Activated gamma-delta T cell treated with Interleukin-2 at 50 U/mL for 16 hours (primary cell): Measurements from ENCODE around the gene SLC16A3.
A peak's percentile ranks its signal among the peaks of the same experiment; 100 is the strongest.

Source experiments
- DNase-seq: peaks from one replicate; pipeline ENCODE4 v3.0.0-alpha.2; 2020

SLC16A3 gene

DNA sequence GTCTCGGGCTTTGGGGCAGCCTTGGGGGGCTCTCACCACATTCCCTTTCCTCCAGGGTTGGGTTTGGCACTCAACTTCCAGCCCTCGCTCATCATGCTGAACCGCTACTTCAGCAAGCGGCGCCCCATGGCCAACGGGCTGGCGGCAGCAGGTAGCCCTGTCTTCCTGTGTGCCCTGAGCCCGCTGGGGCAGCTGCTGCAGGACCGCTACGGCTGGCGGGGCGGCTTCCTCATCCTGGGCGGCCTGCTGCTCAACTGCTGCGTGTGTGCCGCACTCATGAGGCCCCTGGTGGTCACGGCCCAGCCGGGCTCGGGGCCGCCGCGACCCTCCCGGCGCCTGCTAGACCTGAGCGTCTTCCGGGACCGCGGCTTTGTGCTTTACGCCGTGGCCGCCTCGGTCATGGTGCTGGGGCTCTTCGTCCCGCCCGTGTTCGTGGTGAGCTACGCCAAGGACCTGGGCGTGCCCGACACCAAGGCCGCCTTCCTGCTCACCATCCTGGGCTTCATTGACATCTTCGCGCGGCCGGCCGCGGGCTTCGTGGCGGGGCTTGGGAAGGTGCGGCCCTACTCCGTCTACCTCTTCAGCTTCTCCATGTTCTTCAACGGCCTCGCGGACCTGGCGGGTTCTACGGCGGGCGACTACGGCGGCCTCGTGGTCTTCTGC, 8.4 kb downstream of the SLC16A3 start:
- DNase-seq: no peak

DNA sequence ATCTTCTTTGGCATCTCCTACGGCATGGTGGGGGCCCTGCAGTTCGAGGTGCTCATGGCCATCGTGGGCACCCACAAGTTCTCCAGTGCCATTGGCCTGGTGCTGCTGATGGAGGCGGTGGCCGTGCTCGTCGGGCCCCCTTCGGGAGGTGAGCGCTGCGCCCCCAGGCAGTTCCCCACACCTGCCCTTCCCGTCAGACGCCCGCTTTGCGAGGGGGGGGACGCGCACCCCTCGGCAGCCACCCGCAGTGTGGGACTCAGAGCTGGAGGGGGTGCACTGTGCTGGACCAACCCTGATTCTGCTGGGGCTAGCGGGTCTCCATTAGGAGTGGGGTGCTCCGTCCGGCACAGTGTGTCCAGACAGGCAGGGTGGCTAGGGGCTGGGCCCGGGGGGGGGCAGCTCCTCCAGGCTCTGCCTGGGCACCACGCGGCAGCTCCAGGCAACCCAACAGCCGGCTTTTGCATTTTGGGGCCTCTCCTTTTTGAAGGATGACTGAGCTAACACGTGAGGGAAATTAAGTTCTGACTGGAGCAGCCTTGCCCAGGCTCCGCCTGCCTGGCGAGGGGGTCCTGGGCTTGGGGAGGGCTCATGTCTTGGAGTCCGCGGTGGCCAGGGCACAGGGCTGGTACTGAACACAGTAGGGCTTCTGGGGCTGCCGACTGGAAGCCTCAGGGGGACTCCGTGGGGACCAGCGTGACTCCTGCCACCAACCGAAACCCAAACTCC, 9.1 kb downstream of the SLC16A3 start:
- no peak for DNase-seq

DNA sequence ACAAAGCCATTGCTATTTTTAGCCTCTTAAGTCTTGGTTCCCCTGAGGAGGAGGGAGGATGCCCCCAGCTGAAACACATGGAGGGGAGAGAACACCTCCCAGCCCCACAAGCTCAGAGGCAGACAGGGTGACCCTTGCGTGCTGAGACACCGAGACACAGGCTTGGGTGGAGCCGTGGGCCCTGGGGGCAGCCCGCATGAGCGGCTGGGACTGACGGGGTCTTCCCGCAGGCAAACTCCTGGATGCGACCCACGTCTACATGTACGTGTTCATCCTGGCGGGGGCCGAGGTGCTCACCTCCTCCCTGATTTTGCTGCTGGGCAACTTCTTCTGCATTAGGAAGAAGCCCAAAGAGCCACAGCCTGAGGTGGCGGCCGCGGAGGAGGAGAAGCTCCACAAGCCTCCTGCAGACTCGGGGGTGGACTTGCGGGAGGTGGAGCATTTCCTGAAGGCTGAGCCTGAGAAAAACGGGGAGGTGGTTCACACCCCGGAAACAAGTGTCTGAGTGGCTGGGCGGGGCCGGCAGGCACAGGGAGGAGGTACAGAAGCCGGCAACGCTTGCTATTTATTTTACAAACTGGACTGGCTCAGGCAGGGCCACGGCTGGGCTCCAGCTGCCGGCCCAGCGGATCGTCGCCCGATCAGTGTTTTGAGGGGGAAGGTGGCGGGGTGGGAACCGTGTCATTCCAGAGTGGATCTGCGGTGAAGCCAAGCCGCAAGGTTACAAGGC, 9.8 kb downstream of the SLC16A3 start:
- DNase-seq: peak; percentile 63

DNA sequence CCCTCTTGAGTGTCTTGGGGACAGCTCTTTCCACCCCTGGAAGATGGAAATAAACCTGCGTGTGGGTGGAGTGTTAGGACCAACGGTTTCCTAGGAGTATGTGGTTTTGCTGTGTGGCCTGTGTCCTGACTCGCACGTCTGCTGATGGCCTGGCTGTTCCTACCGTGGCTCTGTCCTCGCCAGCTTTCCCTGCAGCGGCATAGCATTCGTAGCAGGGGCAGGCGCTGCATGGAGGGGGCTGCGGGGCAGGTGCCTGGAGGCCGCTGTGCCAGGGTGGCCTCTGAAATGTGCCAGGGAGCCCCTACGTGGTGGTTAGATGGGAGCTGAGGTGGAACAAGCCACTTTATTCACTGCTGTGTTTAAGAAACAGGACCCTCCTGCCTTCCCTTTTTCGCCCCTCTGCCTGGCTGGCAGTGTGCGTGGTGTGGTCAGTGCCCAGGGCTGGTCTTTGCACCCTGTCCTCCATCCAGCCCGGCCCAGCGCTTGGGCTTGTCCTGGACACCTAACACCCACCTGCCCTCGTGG, 10.6 kb downstream of the SLC16A3 start:
- DNase-seq: no peak

DNA sequence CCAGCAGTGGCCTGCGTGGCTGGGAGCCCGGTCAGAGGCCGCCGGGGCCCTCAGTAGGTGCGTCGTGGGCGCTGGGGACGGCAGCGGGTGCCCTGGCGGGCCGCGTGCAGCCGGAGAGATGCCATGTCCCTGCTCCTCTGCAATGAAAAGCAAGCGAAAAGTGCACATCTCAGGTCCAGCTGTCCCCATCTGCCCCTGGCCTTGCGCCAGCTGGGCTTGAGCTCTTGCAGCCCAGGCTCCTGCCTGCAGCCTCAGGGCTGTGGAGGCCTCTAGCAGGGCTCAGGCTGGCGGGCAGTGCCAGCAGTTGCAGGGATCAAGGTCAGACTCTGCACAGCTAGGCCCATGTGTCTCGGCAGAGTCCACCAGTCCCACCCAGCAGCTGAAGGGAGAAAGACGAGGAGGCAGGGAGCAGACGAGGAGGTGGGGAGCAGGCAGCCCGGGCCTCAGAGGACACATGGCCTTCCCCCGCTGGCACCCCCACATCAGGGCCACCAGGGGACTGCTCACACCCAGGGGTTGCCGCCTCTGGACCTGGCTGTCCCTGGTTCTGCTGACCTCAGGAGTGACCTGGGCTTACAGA, 11.2 kb downstream of the SLC16A3 start:
- DNase-seq: no peak

DNA sequence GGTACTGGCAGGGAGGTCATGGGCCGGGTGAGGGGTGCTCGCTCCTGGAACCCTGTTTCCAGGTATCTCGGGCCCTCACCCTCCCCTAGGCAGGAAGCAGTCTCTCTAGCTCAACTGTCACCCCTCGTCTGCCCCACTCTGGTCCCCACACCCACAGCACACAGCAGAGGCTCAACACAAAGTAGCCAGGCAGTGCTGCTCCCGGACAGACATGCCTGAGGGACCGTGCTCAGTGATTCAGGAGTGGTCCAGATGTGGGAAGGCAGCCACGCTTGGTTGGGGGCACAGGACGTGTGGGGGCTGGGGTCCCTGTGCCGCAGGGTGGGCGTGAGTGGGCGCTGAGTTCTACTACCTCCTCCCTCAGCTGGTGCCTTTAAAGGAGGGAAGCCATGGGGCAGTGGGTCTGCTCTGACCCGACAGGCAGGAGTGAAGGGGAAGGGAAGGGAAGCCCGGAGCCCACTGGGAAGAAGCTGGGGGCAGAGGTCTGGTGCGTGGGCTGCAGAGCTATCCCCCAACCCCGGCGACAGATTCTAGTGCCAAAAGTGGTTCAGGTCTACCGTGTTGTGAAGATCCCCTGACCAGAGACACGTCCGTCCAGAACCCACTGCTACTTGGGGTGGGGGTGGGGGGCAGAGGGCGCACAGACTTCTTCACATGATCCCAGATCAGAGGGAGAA, 11.8 kb downstream of the SLC16A3 start:
- no peak for DNase-seq

DNA sequence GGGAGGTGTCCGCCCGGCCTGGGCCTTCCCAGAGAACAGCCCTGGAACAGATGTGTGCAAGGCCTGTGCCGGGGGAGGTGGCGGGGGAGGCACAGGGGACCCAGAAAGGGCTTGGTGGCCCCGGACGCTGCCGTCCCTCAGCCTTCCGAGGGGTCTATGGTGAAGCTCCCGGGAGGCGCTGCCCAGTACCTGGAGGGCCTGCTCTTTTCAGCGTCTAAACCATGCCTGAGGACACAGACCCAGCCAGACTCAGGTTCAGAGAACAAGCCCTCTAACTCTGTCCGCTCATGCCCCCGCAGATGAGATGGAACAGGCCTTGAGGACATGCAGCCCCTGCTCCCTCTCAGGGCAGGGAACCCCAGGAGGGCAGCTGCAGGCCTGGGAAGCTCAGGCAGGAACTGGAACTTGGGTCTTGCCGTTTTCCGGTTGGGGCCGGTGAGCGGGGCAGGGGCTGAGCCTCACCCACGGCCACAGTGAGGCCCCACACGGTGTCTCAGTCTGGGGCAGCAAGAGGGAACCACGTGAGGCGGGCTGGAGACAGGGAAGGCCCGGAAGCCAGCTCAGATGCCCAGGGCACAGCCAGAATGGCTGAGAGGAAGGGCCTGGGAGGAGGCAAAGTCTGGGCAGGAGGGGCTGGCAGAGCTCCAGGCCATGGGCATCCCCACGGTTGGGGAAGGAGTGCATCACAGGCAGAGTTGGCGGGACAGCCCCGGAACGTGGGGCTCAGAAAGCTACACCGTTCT, 12.5 kb downstream of the SLC16A3 start:
- no peak for DNase-seq

DNA sequence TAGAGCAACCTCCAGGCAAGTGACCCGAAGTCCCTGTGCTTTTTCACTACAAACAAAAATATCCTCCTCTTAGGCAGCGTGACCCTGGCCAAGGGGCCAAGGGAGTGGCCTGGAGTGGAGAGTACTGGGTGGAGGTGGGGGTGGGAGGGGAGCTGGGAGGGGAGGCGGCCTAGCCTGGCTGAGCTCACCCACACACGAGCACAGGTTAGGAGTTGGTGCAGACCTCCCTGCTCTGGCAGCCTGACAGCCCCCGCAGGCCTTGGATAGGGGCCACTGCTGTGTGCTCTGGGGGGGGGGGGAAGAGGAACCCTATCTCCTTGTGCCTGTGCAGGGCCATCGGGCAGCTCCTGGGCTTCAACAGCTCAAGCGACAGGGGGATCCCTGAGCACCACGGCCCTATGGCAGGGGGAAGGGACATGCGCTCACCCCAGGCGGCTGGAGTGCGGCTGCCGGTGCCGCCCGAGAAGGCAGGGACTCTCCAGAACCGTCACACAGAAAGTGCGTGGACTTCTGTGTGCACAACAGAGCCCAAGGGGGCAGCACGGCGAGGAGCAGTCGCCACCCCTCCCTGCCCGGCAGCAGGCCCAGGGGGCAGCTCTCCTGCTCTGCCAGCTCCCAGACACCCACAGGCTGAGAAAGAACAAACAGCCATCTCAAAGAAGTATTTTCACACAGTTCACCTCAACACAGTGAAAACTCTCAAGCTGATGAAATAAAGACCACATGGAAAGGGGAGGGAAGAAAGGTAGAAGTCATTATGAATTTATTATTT, 13.3 kb downstream of the SLC16A3 start:
- no peak for DNase-seq

DNA sequence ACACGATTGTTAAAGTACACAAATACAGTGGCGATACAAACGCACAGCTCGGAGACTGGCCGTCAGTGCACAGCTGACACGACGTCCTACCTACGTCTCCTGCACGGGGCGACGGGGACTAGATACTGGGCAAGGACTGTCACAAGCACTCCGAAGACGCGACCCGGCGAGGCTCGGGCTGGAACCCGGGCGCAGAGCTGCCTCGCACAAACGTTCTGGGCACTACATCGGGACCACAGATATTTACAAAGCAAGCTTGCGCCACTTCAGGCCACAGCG, 13.8 kb downstream of the SLC16A3 start:
- DNase-seq: no peak

DNA sequence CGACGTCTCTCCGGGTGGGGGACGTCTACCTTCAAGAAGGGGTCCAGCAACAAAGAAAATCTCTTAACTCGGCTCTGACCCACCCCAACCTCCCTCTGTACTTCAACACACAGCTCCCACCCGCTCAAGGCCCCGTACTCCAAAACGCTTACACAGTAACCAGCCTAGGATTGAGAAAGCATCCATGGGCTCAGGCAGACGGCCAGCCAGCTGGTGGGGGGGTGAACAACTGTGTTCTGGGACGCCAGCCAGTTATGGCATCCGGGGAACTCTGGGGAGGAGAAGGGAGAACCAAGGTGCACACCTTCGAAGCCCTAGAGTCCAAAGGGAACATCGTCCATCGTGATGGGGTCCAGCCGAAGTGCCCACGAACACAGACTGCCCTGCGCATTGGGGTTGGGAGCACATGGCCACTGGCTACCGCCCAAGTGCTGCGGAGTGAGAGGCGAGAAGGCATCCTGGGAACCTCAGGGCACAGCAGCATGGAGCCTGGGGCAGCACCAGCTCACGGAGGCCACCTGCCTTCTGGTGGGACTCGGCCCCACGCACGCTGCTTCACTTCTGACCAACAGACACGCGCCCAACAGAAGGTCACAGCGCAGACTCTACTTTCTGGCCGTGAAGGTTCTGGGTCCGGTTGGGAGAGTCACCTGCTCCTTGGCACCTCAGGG, 14.3 kb downstream of the SLC16A3 start:
- no peak for DNase-seq

DNA sequence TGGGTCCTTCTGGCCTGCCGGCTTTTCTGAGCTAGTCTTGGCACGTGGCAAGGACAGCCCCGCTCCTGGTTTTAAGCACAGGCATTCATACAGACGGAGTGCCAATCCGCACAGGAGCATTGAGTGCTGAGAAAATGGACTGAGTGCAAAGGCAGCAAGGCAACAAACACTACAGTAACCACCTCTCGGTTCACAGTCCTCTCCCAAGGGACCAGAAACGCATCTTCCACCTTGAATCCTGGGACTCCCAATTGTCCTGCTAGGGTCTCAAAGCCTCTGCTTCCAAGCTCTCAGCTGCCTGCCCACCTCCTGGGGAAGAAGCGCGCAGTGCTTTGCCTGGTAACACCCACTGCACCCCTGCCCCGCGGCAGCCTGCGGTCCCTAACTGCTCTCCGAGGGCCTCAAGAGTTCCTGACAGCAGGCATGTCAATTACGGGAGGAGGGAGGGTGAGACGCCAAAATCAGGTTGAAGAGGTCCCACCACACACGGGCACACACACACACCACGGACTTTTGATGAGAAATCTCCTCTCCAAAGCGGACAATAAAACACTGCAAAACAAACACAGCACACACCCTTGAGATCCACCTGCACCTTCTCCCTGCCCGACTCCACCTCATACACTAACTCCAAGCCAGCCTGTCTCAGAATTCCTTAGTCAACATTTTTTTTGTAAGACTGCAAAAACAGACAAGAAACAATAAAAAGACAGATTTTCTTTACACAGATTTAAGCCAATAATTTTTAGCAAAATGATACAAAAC, 15.0 kb downstream of the SLC16A3 start:
- DNase-seq: no peak

DNA sequence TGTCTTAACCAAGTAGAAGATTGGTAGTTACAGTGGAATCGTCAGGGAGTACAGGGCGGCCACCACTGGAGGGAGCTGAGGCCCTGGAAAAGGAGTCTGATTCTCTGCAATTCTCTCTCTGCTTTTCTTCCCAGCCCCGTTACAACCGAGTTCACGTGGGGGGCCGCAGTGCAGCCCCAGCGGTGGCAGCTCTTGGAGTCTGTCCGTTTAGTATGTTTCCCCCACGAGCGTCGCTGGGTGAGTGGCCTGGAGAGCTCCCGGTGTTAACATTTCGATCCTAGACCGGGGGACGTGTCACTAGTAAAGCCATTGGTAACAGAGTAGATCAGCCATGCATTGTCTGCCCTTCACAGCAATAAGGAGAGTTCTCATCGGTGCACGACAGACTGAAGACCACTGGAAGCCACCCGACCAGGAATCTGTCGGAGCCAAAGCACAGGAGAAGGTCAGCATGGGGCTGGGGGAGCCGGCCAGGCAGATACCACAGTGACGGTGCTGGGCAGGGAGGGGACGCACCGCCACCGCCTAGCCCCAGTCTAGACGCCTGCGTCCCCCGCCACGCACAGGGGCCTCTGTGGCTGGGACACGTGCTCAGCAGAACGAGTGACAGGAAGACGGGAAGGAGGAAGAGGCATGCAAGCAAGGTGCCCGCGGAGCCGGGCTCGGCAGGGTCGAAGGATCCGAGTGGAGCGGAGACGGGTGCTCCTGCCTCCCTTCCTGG, 15.7 kb downstream of the SLC16A3 start:
- DNase-seq: no peak

DNA sequence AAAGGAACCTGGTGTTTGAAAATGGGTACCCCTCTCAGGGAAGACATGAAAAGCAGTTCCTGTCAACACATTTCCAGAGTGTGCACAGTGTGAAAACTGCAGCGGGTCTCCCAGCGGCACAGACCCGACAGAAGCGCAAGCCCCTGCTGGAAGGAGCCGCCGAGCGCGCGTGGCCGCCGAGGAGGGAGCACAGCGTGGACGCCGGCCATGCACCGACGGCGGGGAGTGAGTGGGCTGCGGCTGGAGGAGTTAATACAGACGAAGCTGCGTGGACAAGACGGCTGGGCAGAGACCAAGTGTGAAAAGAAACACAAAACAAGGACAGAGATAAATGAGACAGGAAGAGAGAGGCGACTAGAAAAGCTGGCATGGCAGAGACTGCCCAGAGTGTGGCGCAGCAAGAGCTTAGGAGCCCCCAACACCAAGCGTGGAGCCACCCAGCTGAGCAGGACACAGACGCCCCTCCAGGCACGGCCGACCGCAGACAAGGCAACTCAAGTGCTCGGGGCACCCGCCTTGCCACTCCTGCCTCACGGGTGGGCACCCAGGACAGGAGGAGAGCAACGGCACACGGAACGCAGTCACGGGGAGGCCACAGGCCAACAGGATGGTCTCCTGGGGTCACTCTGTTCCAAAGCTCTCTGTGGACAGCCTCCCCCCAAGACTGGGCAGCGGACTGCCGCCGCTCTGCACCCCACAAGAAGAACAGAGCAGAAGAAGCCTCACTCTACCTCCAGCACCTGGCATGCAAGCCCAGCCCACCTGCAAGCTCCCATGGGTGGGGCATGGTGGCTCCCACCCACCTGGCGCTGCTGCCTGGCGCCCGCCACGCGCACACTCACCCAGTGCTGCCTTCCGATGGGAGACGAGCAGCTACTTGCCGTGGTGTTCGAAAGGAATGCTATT, 16.5 kb downstream of the SLC16A3 start:
- no peak for DNase-seq

DNA sequence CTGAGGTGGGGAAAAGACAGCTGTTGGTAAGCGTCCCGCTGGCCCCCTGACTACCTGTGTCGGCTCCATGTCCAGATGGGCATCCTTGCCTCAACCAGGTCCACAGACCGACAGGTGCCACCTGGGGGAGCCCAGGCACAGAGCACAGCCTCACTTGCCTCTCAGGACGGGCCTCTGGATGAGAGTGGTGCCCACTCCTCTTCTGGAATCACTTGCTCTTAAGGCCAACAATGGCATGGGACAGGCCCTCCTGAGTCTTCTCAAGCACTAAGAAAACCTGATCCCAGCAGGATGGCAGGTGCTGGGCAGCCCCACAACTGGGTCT, 17.2 kb downstream of the SLC16A3 start:
- no peak for DNase-seq

DNA sequence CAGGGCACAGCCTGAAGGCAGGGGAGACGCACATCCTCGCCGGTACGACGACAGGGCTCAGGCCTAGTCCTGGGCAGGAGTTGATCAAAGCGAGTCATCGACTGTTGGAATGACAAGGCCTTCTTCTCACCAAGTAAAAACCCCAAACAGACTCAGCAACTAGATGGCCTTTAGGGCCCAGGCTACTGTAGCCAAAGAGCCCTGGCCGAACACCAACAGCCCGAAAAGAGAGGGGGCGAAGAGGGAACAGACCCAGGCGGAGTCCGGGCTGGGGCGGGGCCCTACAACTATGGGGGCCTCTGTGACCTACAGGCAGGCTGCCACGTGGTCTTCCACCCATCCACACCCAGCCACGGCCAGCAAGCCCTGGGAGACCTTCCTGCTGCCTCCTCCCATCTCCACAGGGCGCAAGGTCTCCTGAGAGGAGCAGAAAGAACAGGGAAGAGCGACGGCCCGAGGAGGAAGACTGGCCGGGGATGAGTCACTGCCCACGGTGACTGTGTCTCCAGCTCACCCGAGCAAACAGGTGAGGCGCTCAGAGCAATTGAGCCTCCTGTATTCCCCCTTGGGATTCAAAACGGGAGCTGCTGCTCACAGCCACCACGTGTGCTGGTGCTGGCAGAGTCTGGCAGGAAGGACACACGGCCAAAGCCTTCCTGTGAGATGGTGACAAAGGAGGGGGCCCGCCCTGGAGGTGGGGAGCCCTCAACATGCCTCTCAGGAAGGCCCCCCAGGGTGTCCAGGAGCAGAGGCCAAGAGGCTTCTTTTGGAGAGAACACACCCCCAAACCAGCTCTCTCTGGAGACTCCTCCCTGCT, 17.7 kb downstream of the SLC16A3 start:
- DNase-seq: no peak

DNA sequence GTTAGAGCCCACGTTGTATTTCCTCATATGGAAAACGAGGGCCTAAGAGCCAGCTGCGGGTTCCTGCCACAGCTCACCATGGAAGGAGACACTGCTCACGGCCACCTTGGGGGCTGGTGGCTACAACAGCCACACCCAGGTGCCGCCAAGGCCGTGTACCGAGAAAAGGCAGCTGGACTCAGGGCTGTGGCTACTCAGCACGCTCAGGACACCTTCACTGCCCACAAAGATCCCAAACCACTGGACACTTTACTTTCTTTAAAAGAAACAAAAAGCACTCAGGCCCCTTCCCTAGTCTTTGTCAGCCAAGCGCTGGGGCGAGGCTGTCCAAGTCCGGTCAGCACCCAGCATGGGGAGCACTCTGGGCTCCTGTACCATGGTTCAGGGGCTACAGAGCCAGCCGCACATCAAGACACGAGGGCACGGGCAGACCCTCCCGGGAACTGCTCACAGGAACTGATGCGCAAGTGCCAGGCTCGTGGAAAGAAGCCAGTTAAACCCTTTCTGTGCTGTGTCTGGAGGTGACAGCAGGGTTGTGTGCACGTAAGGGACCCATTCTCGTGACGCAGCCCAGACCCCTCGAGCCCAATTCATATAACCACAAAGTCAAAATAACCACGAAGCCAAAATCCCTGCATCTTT, 18.5 kb downstream of the SLC16A3 start:
- no peak for DNase-seq
